Activated CD4-positive, alpha-beta memory T cell treated with anti-CD3 and anti-CD28 coated beads, Interleukin-2, amount 10 ng/mL, durations not matched to agents 7 days and 5 days (primary cell): Measurements from ENCODE around the gene SEMA4D. TPM values are rescaled to one million over a fixed set of nuclear protein-coding genes. Genes with fewer than 3 reads are reported as not detected.
A peak's percentile ranks its signal among the peaks of the same experiment; 100 is the strongest.

Source experiments
- CTCF ChIA-PET: fragments of 350-600 bp; sonication (Branson Sonifier 250); formaldehyde crosslinking; loops from one replicate; lab custom pipeline; 2021; ENCODE audit warnings: antibody characterized with exemption, inconsistent platforms; lab: Charles Lee
- POLR2A ChIA-PET: fragments of 350-600 bp; sonication (Branson Sonifier 250); formaldehyde crosslinking; loops from one replicate; lab custom pipeline; 2021; ENCODE audit warnings: antibody characterized with exemption; lab: Charles Lee
- DNase-seq: peaks from one replicate; pipeline ENCODE4 v3.0.0-alpha.2; 2020
- H3K27ac Mint-ChIP-seq: one replicate; pipeline ENCODE4 v1.8.0; 2021; ENCODE audit warnings: mild to moderate bottlenecking, mixed read lengths
- H3K27me3 Mint-ChIP-seq: one replicate; pipeline ENCODE4 v1.8.0; 2021; ENCODE audit warnings: mixed read lengths
- H3K36me3 Mint-ChIP-seq: one replicate; pipeline ENCODE4 v1.8.0; 2021; ENCODE audit warnings: low read depth, mixed read lengths
- H3K4me1 Mint-ChIP-seq: one replicate; pipeline ENCODE4 v1.8.0; 2021; ENCODE audit warnings: mixed read lengths
- H3K4me3 Mint-ChIP-seq: one replicate; pipeline ENCODE4 v1.8.0; 2021; ENCODE audit warnings: mild to moderate bottlenecking, mixed read lengths
- H3K9me3 Mint-ChIP-seq: one replicate; pipeline ENCODE4 v1.8.0; 2021; ENCODE audit warnings: mixed read lengths
- total RNA-seq, 2 experiments: library from RNA; stranded (reverse); gene quantifications; one replicate each; pipeline ENCODE4 v1.2.3, GENCODE V29; 2021

Gene SEMA4D
- total RNA-seq, 2 experiments from 2014 or later, result 339 to 350 TPM

DNA sequence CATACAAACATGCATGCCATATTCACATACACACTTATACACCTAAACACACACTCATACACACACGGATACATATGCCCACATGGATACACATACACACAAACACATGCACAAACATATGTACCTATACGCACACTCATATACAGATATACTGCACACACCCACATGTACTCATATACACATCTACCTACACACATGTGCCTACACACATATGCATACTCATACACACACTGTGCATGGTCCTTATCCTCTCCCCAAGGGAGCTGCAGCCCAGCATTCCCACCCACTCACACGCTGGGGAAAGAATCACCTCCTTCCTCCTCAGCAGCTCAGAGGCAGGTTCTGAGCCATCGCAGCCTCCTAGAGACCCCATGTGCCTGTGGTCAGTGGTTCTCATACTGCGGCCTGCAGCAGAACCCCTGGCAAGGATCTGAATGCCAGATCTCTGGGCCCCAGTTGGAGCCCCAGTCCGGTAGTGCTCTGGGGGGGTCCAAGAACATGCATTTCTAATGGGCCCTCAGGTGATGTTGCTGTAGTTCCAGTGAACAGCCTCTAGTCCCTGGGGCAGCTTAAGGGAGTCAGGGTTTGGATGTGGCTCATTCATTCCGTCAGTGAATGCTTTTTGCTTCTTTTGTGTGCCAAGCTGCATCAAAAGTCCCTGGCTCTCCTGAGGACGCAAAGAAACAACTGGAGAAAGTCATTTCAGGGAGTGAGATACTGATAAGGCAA, 39.0 kb downstream of the SEMA4D start:
- H3K9me3 Mint-ChIP-seq, result no peaks in the 10 kb centered on the region
- H3K4me1 Mint-ChIP-seq, result peaks cover 97% of the 10 kb centered on the region
- no peak overlapping the region for H3K4me3 Mint-ChIP-seq
- peak overlapping the region; percentile 46 for H3K27ac Mint-ChIP-seq
- no peak for DNase-seq
- H3K27me3 Mint-ChIP-seq, result no peaks in the 10 kb centered on the region
- CTCF ChIA-PET, result interaction anchor here (1.6 kb wide), 1 partner anchor 90 kb away, joined by 4 read pairs; no protein-coding TSS in a partner anchor
- POLR2A ChIA-PET, result interaction anchor here (0.8 to 5.1 kb wide), 3 partner anchors 10 to 39 kb away, joined by 3 to 35 read pairs (median 4); no protein-coding TSS in a partner anchor
- peaks cover 81% of the 10 kb centered on the region for H3K36me3 Mint-ChIP-seq

DNA sequence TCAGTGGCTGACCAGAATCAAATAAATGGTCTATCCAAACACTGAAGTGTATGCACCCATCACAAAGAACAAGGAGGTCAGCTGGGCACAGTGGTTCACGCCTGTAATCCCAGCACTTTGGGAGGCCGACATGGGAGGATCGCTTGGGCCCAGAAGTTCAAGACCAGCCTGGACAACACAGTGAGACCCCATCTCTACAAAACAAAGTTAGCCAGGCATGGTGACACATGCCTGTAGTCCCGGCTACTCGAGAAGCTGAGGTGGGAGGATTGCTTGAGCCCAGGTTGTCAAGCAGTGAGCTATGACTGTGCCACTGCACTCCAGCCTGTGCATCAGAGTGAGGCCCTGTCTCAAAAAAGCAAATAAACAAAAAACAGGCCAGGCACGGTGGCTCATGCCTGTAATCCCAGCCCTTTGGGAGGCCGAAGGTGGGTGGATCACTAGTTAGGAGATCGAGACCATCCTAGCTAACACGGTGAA, 40.5 kb downstream of the SEMA4D start:
- H3K27me3 Mint-ChIP-seq, result no peaks in the 10 kb centered on the region
- no peaks in the 10 kb centered on the region for H3K9me3 Mint-ChIP-seq
- DNase-seq, result no peak
- H3K4me3 Mint-ChIP-seq, result no peak overlapping the region
- H3K36me3 Mint-ChIP-seq, result peaks cover 81% of the 10 kb centered on the region
- H3K27ac Mint-ChIP-seq, result peak overlapping the region; percentile 76
- ChIA-PET CTCF (interaction anchor here (0.6 to 1.9 kb wide), 2 partner anchors 13 to 92 kb away, joined by 3 to 17 read pairs; no protein-coding TSS in a partner anchor), POLR2A (interaction anchor here (0.8 to 5.1 kb wide), 16 partner anchors 9 to 146 kb away, joined by 3 to 35 read pairs (median 6); no protein-coding TSS in a partner anchor)
- H3K4me1 Mint-ChIP-seq, result peaks cover 92% of the 10 kb centered on the region

DNA sequence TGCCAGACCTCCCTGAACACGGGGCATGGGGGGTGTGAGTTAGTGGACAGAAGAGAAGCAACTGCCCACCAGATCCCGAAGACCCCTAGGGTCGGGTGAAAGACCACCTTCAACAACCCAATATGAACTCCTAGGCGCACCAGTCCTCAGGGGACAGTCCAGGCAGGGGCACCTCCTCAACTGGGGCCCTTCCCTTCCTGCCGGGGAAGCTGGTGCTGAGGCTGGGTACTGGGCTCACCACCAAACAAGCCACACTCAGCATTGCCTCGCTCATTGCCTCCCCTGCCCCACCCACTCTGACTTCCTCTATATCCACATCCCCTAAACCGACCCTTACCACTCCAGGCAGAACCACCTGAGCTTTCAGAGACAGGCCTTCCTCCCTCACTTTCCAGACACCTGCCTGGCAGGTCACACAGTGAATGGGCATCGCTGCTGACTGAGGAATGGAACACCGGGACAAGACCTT, 42.5 kb downstream of the SEMA4D start:
- Mint-ChIP-seq H3K4me1 (peaks cover 90% of the 10 kb centered on the region), H3K9me3 (no peaks in the 10 kb centered on the region), H3K36me3 (peaks cover 83% of the 10 kb centered on the region), H3K27ac (peak overlapping the region; percentile 76), H3K4me3 (peak overlapping the region; percentile 52), H3K27me3 (no peaks in the 10 kb centered on the region)
- ChIA-PET POLR2A (interaction anchor here (1.1 to 5.1 kb wide), 12 partner anchors 10 to 93 kb away, joined by 3 to 35 read pairs (median 11); no protein-coding TSS in a partner anchor), CTCF (interaction anchor here (1.0 to 2.4 kb wide), 5 partner anchors 10 to 142 kb away, joined by 3 to 13 read pairs (median 4); no protein-coding TSS in a partner anchor)
- peak; percentile 62 for DNase-seq

DNA sequence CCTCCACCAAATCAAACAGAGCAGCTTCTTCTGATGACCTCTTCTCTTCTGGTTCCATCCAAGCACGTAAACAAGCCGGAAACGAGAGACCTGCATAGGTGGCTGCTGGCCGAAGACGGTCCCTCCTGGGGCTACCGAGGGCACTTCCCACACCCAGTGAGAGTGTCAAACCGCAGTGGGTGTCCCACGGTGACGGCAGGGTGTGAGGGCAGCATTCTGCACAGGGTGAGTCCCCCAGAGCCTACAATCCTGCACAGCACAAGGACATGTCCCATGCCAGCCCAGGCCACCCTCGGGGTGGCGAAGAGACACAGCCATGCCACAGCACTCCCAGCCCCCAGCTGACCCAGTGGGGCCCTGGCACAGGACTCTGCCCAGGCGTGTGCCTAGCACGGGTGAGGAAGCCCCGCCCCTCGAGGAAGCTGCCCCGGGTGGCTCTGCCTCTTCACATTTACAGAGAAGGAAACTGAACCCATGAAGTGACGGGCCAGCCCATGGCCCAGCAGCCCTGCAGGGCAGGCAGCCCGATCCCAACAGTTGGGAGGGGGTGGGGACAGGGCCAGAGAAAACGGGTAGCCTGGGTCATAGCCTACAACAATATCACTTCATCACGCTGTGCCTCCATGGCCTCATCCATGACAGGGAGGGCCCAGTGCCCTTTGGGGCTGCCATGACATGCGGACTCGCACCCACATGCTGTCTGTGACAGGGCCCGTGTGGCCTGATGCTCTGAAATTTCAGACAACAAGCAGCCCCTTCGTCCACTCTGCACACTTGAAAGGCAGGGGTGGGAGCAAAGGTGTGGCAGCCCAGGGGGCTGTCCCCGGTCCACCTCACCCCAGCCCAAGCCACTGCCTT, 43.2 kb downstream of the SEMA4D start:
- Mint-ChIP-seq H3K27me3 (no peaks in the 10 kb centered on the region), H3K4me3 (peak overlapping the region; percentile 52), H3K4me1 (peaks cover 90% of the 10 kb centered on the region), H3K9me3 (no peaks in the 10 kb centered on the region), H3K36me3 (peaks cover 83% of the 10 kb centered on the region), H3K27ac (peak overlapping the region; percentile 76)
- POLR2A ChIA-PET, result interaction anchor here (0.6 to 5.1 kb wide), 12 partner anchors 13 to 95 kb away, joined by 3 to 35 read pairs (median 7); no protein-coding TSS in a partner anchor
- CTCF ChIA-PET, result interaction anchor here (1.0 to 2.4 kb wide), 2 partner anchors 9 to 94 kb away, joined by 4 to 13 read pairs; no protein-coding TSS in a partner anchor
- no peak for DNase-seq

DNA sequence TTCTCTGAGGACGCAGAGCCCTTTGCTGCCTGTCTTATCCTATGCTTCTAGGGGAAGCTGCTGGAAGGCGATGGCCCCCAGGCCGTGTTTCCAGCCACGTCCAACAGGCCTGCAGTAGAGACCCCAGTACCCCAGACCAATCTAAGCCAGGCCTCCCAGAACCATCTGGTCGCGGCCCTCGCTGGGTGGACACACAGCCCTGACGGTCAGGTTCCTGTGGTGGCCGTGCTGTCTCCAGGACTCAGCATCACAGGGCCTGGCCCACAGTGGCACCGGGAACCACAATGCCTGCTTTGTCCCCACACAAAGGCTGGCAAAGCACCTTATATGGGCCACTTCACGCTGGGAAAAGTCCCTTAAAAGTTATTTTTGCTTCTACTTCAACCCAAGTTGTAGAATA, 44.5 kb downstream of the SEMA4D start:
- Mint-ChIP-seq H3K27ac (peak overlapping the region; percentile 48), H3K9me3 (no peaks in the 10 kb centered on the region), H3K4me3 (no peak overlapping the region), H3K36me3 (peaks cover 82% of the 10 kb centered on the region), H3K27me3 (no peaks in the 10 kb centered on the region), H3K4me1 (peaks cover 90% of the 10 kb centered on the region)
- POLR2A ChIA-PET, result interaction anchor here (1.1 to 2.2 kb wide), 3 partner anchors 9 to 26 kb away, joined by 3 to 8 read pairs (median 5); no protein-coding TSS in a partner anchor
- CTCF ChIA-PET, result interaction anchor here (1.1 to 5.5 kb wide), 3 partner anchors 35 to 96 kb away, joined by 3 to 27 read pairs (median 13); no protein-coding TSS in a partner anchor
- no peak for DNase-seq

DNA sequence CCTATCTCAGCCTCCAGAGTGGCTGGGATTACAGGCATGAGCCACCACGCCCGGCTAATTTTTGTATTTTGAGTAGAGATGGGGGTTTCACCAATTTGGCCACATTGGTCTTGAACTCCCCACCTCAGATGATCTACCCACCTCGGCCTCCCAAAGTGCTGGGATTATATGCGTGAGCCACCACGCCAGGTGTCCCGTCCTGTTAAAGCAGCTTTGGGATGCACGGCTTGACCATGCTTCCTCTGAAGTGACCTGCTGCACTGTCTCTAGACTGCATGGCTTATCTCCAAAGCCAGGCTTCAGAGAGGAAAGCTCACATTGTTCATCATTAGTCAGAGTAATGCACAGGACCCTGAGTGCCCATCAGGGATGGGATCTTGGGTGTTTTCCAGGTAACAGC, 45.4 kb downstream of the SEMA4D start:
- no peak for DNase-seq
- CTCF ChIA-PET, result interaction anchor here (2.1 to 5.5 kb wide), 2 partner anchors 42 to 96 kb away, joined by 5 to 27 read pairs; no protein-coding TSS in a partner anchor
- Mint-ChIP-seq H3K27ac (peak overlapping the region; percentile 48), H3K27me3 (no peaks in the 10 kb centered on the region), H3K36me3 (peaks cover 79% of the 10 kb centered on the region), H3K4me3 (no peak overlapping the region), H3K4me1 (peaks cover 87% of the 10 kb centered on the region), H3K9me3 (no peaks in the 10 kb centered on the region)
- POLR2A ChIA-PET, result interaction anchor here (1.1 to 2.2 kb wide), 3 partner anchors 10 to 96 kb away, joined by 5 to 8 read pairs (median 6); no protein-coding TSS in a partner anchor

DNA sequence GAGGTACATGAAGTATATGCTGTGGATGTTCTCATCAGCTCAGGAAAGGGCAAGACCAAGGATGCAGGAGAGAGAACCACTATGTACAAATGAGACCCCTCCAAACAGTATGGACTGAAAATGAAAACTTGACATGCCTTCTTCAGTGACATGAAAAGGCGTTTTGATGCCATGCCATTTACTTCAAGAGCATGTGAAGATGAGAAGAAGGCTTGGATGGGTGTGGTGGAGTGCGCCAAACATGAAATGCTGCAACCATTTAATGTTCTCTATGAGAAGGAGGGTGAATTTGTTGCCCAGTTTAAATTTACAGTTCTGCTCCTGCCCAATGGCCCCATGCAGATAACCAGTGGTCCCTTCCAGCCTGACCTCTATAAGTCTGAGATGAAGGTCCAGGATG, 47.7 kb downstream of the SEMA4D start:
- peaks cover 86% of the 10 kb centered on the region for H3K4me1 Mint-ChIP-seq
- H3K36me3 Mint-ChIP-seq, result peaks cover 80% of the 10 kb centered on the region
- H3K27ac Mint-ChIP-seq, result peak overlapping the region; percentile 3
- no peak for DNase-seq
- no peaks in the 10 kb centered on the region for H3K27me3 Mint-ChIP-seq
- POLR2A ChIA-PET, result interaction anchor here (0.8 to 3.9 kb wide), 6 partner anchors 9 to 52 kb away, joined by 3 to 13 read pairs (median 3); no protein-coding TSS in a partner anchor
- H3K9me3 Mint-ChIP-seq, result no peaks in the 10 kb centered on the region
- CTCF ChIA-PET, result interaction anchor here (0.7 to 5.5 kb wide), 9 partner anchors 11 to 177 kb away, joined by 3 to 27 read pairs (median 4); no protein-coding TSS in a partner anchor
- no peak overlapping the region for H3K4me3 Mint-ChIP-seq

- POLR2A ChIA-PET, result interaction anchor here (0.9 to 3.9 kb wide), 5 partner anchors 8 to 99 kb away, joined by 3 to 13 read pairs (median 7); no protein-coding TSS in a partner anchor
- H3K36me3 Mint-ChIP-seq, result peaks cover 81% of the 10 kb centered on the region
These were observed 48.6 kb downstream of the SEMA4D start for GRCh38 chr9:89449261-89449671.

GRCh38 chr9:89448821-89449220, 49.1 kb downstream of the SEMA4D start:
- ChIA-PET CTCF (interaction anchor here (1.6 to 5.5 kb wide), 3 partner anchors 9 to 100 kb away, joined by 4 to 27 read pairs (median 6); no protein-coding TSS in a partner anchor), POLR2A (interaction anchor here (0.9 to 3.9 kb wide), 7 partner anchors 8 to 99 kb away, joined by 3 to 13 read pairs (median 4); no protein-coding TSS in a partner anchor)
- DNase-seq, result no peak
- H3K36me3 Mint-ChIP-seq, result peaks cover 81% of the 10 kb centered on the region
- no peak overlapping the region for H3K4me3 Mint-ChIP-seq
- H3K9me3 Mint-ChIP-seq, result no peaks in the 10 kb centered on the region
- no peaks in the 10 kb centered on the region for H3K27me3 Mint-ChIP-seq
- peaks cover 87% of the 10 kb centered on the region for H3K4me1 Mint-ChIP-seq
- peak overlapping the region; percentile 62 for H3K27ac Mint-ChIP-seq

More at GRCh38 chr9:89449261-89449671, 48.6 kb downstream of the SEMA4D start:
- no peak for DNase-seq
- peak overlapping the region; percentile 9 for H3K4me3 Mint-ChIP-seq
- CTCF ChIA-PET, result interaction anchor here (0.9 to 5.5 kb wide), 5 partner anchors 10 to 100 kb away, joined by 3 to 27 read pairs (median 4); no protein-coding TSS in a partner anchor
- H3K9me3 Mint-ChIP-seq, result no peaks in the 10 kb centered on the region
- peaks cover 86% of the 10 kb centered on the region for H3K4me1 Mint-ChIP-seq
- no peaks in the 10 kb centered on the region for H3K27me3 Mint-ChIP-seq
- H3K27ac Mint-ChIP-seq, result peak overlapping the region; percentile 62

- H3K4me1 Mint-ChIP-seq, result peaks cover 90% of the 10 kb centered on the region
- H3K27me3 Mint-ChIP-seq, result no peaks in the 10 kb centered on the region
- CTCF ChIA-PET, result interaction anchor here (1.6 to 5.5 kb wide), 2 partner anchors 19 to 101 kb away, joined by 6 to 27 read pairs; no protein-coding TSS in a partner anchor
- no peaks in the 10 kb centered on the region for H3K9me3 Mint-ChIP-seq
- peak overlapping the region; percentile 62 for H3K27ac Mint-ChIP-seq
- DNase-seq, result no peak
- POLR2A ChIA-PET, result interaction anchor here (0.9 to 3.9 kb wide), 7 partner anchors 8 to 100 kb away, joined by 3 to 13 read pairs (median 4); no protein-coding TSS in a partner anchor
- peaks cover 82% of the 10 kb centered on the region for H3K36me3 Mint-ChIP-seq
- no peak overlapping the region for H3K4me3 Mint-ChIP-seq
These were observed 49.5 kb downstream of the SEMA4D start for GRCh38 chr9:89448381-89448780.

DNA sequence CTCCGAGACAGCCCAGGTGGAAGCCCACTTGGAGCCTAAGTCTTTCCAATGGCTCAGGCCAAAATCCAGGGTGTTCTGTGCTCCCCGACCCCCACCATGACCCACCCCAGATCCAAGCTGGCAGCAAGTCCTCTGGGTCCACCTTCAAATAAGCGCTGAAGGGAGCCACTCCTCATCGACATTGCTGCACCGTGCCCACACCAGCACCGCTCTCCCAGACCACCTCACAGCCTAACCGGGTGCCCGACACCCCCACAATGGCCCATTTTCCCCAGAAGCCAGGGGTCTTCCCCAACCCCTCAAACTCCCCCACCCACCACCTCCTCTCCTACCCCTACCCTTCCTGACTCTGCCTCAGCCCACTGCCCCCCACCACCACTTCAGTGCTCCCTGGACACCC, 50.5 kb downstream of the SEMA4D start:
- no peaks in the 10 kb centered on the region for H3K9me3 Mint-ChIP-seq
- H3K27ac Mint-ChIP-seq, result peak overlapping the region; percentile 33
- CTCF ChIA-PET, result interaction anchor here (1.3 kb wide), 1 partner anchor 101 kb away, joined by 3 read pairs; no protein-coding TSS in a partner anchor
- DNase-seq, result no peak
- no peaks in the 10 kb centered on the region for H3K27me3 Mint-ChIP-seq
- POLR2A ChIA-PET, result interaction anchor here (1.3 kb wide), 1 partner anchor 9 kb away, joined by 3 read pairs; no protein-coding TSS in a partner anchor
- peaks cover 76% of the 10 kb centered on the region for H3K36me3 Mint-ChIP-seq
- H3K4me3 Mint-ChIP-seq, result no peak overlapping the region
- H3K4me1 Mint-ChIP-seq, result peaks cover 88% of the 10 kb centered on the region
